ENCODE data around the gene SAPCD2. TPM values are rescaled to one million over a fixed set of nuclear protein-coding genes. Genes with fewer than 3 reads are reported as not detected.

The SAPCD2 gene
- total RNA-seq, 2 donors from 2014 or later, result 7.2 to 17.2 TPM

GRCh38 chr9:137020771-137021567 is 49.4 kb downstream of the SAPCD2 start:
- Histone ChIP-seq H3K36me3 (no peaks in the 10 kb centered on the region), H3K4me1 (replicated peaks) (peaks cover 6% of the 10 kb centered on the region), H3K4me3 (no peak overlapping the region), H3K27me3 (replicated peaks; ENCODE audit: insufficient read depth) (no peaks in the 10 kb centered on the region), H3K27ac (no peak overlapping the region), H3K9me3 (no peaks in the 10 kb centered on the region)
- intact Hi-C loops (cut with DNase I), result no loop called here
- TF ChIP-seq POLR2AphosphoS5 (IDR thresholded peaks at IDR 0.05) (no peak), CTCF (IDR thresholded peaks at IDR 0.05) (no peak), POLR2A (IDR thresholded peaks at IDR 0.05) (no peak)
- 96% methylated on average over 9 of the region's 32 CpGs for WGBS
- DNase-seq (ENCODE audit: low spot score), result no peak

- DNase-seq (ENCODE audit: low spot score), result no peak
- H3K27me3 ChIP-seq (replicated peaks; ENCODE audit: insufficient read depth), result no peaks in the 10 kb centered on the region
- H3K27ac ChIP-seq, result no peak overlapping the region
- WGBS, result 92% methylated on average over 34 of the region's 34 CpGs
- no peak for TF ChIP-seq CTCF (IDR thresholded peaks at IDR 0.05)
- no peak for TF ChIP-seq POLR2AphosphoS5 (IDR thresholded peaks at IDR 0.05)
- no peak for TF ChIP-seq POLR2A (IDR thresholded peaks at IDR 0.05)
- H3K9me3 ChIP-seq, result no peaks in the 10 kb centered on the region
- H3K4me3 ChIP-seq, result no peak overlapping the region
- no peaks in the 10 kb centered on the region for H3K4me1 ChIP-seq (replicated peaks)
- intact Hi-C loops (cut with DNase I), result no loop called here
- H3K36me3 ChIP-seq, result no peaks in the 10 kb centered on the region
These were observed 50.3 kb downstream of the SAPCD2 start for GRCh38 chr9:137019891-137020683.

- 92% methylated on average over 33 of the region's 36 CpGs for WGBS
- Histone ChIP-seq H3K27ac (no peak overlapping the region), H3K36me3 (no peaks in the 10 kb centered on the region), H3K4me1 (replicated peaks) (no peaks in the 10 kb centered on the region), H3K4me3 (no peak overlapping the region), H3K9me3 (no peaks in the 10 kb centered on the region), H3K27me3 (replicated peaks; ENCODE audit: insufficient read depth) (no peaks in the 10 kb centered on the region)
- intact Hi-C loops (cut with DNase I), result no loop called here
- DNase-seq (ENCODE audit: low spot score), result no peak
- TF ChIP-seq POLR2AphosphoS5 (IDR thresholded peaks at IDR 0.05) (no peak), POLR2A (IDR thresholded peaks at IDR 0.05) (no peak), CTCF (IDR thresholded peaks at IDR 0.05) (no peak)
These were observed 51.4 kb downstream of the SAPCD2 start for GRCh38 chr9:137018761-137019559.

- intact Hi-C loops (cut with DNase I), result no loop called here
- Histone ChIP-seq H3K9me3 (no peaks in the 10 kb centered on the region), H3K4me3 (no peak overlapping the region), H3K4me1 (replicated peaks) (no peaks in the 10 kb centered on the region), H3K27me3 (replicated peaks; ENCODE audit: insufficient read depth) (no peaks in the 10 kb centered on the region), H3K27ac (no peak overlapping the region), H3K36me3 (no peaks in the 10 kb centered on the region)
- no peak for TF ChIP-seq POLR2A (IDR thresholded peaks at IDR 0.05)
- TF ChIP-seq POLR2AphosphoS5 (IDR thresholded peaks at IDR 0.05), result no peak
- TF ChIP-seq CTCF (IDR thresholded peaks at IDR 0.05), result no peak
- 94% methylated on average over 40 of the region's 45 CpGs for WGBS
- no peak for DNase-seq (ENCODE audit: low spot score)
These were observed 52.4 kb downstream of the SAPCD2 start for GRCh38 chr9:137017791-137018497.

All from prostate gland (tissue), 2 donors.